NAMALWA (cell line): ENCODE data around the gene HOXA11.

ENCODE experiments used
- DNase-seq: peaks from one replicate; pipeline ENCODE4 v3.0.0-alpha.2; 2015; ENCODE audit warnings: low spot score

Gene HOXA11

GRCh38 chr7:27146491-27147198, 38.4 kb downstream of the HOXA11 start:
- DNase-seq = no peak

- DNase-seq = no peak
These were observed 39.1 kb downstream of the HOXA11 start for GRCh38 chr7:27145914-27146412.

- no peak for DNase-seq
These were observed 39.7 kb downstream of the HOXA11 start for GRCh38 chr7:27145165-27145913.

GRCh38 chr7:27144781-27145164, 40.3 kb downstream of the HOXA11 start:
- no peak for DNase-seq

- DNase-seq = no peak
These were observed 40.9 kb downstream of the HOXA11 start for GRCh38 chr7:27143950-27144780.

GRCh38 chr7:27143023-27143949, 41.7 kb downstream of the HOXA11 start, which contains the start of gene HOXA5:
Gene HOXA5 (minus strand): TSS chr7:27143681. CDS start chr7:27143607, 74 bp downstream.
- DNase-seq = no peak

GRCh38 chr7:27142580-27143022, 42.4 kb downstream of the HOXA11 start:
- DNase-seq = no peak

- no peak for DNase-seq
These were observed 43.0 kb downstream of the HOXA11 start for GRCh38 chr7:27141923-27142579.

GRCh38 chr7:27141137-27141922, 43.7 kb downstream of the HOXA11 start:
- no peak for DNase-seq

GRCh38 chr7:27140126-27140857, 44.7 kb downstream of the HOXA11 start:
- DNase-seq = no peak

GRCh38 chr7:27139334-27140125, 45.5 kb downstream of the HOXA11 start:
- DNase-seq = no peak

GRCh38 chr7:27138985-27139333, 46.1 kb downstream of the HOXA11 start:
- no peak for DNase-seq

- no peak for DNase-seq
These were observed 46.6 kb downstream of the HOXA11 start for GRCh38 chr7:27138472-27138871.

- DNase-seq = no peak
These were observed 47.3 kb downstream of the HOXA11 start for GRCh38 chr7:27137640-27138315.

GRCh38 chr7:27134392-27134791, 50.6 kb downstream of the HOXA11 start:
- DNase-seq = no peak

GRCh38 chr7:27133409-27134231, 51.4 kb downstream of the HOXA11 start:
- DNase-seq = no peak

- no peak for DNase-seq
These were observed 52.1 kb downstream of the HOXA11 start for GRCh38 chr7:27132978-27133377.
